ENCODE data around the gene DHRS12.

- no peak for TF ChIP-seq POLR2AphosphoS5 (IDR thresholded peaks at IDR 0.05)
- no peak for TF ChIP-seq CTCF (IDR thresholded peaks at IDR 0.05)
Measured at GRCh38 chr13:51793570-51794271, 10.2 kb downstream of the DHRS12 start.
